Measurements from ENCODE around the gene SLC40A1.

Gene SLC40A1

GRCh38 chr2:189511210-189511959, 69.2 kb downstream of the SLC40A1 start:
- no peak for DNase-seq

Measured in RPMI8226 (cell line).